Large intestine (tissue), 3 donors: ENCODE results near the gene SAYSD1. TPM values are rescaled to one million over a fixed set of nuclear protein-coding genes. Genes with fewer than 3 reads are reported as not detected.
A peak's percentile ranks its signal among the peaks of the same experiment; 100 is the strongest.

ENCODE experiments used
- DNase-seq, 2 donors: peaks; one replicate each; pipeline versions ENCODE4 v3.0.0 to v3.0.0-alpha.2; 2013
- H3K27ac ChIP-seq: one replicate; pipeline ENCODE4 v1.5.1; 2013; ENCODE audit warnings: low read length
- H3K27me3 ChIP-seq: 2 replicates; pipeline ENCODE4 v1.6.1; 2013; ENCODE audit warnings: low read length; ENCODE audit not compliant: control insufficient read depth, insufficient read depth
- H3K36me3 ChIP-seq: 2 replicates; pipeline ENCODE4 v1.6.1; 2013; ENCODE audit warnings: low read length; ENCODE audit not compliant: control insufficient read depth, insufficient read depth
- H3K4me1 ChIP-seq: one replicate; pipeline ENCODE4 v1.6.1; 2013; ENCODE audit warnings: low read length; ENCODE audit not compliant: control insufficient read depth, insufficient read depth
- H3K4me3 ChIP-seq: one replicate; pipeline ENCODE4 v1.5.1; 2013; ENCODE audit warnings: low read length
- H3K9me3 ChIP-seq: one replicate; pipeline ENCODE4 v1.6.1; 2013; ENCODE audit warnings: mild to moderate bottlenecking, low read depth, low read length, moderate library complexity; ENCODE audit not compliant: control insufficient read depth
- WGBS: methylation state at CpG from one replicate; pipeline ENCODE4 v1.1.5; 2013; ENCODE audit warnings: low lambda C conversion rate; ENCODE audit not compliant: insufficient coverage; 5-methylcytosine and 5-hydroxymethylcytosine counted together
- polyA plus RNA-seq: library from polyadenylated mRNA; unstranded; fragments of 120-200 nt; gene quantifications from one replicate; pipeline ENCODE4 v1.2.1, GENCODE V29; 2013

The SAYSD1 gene
- polyA plus RNA-seq, 1 donor, result 18.6 TPM

DNA sequence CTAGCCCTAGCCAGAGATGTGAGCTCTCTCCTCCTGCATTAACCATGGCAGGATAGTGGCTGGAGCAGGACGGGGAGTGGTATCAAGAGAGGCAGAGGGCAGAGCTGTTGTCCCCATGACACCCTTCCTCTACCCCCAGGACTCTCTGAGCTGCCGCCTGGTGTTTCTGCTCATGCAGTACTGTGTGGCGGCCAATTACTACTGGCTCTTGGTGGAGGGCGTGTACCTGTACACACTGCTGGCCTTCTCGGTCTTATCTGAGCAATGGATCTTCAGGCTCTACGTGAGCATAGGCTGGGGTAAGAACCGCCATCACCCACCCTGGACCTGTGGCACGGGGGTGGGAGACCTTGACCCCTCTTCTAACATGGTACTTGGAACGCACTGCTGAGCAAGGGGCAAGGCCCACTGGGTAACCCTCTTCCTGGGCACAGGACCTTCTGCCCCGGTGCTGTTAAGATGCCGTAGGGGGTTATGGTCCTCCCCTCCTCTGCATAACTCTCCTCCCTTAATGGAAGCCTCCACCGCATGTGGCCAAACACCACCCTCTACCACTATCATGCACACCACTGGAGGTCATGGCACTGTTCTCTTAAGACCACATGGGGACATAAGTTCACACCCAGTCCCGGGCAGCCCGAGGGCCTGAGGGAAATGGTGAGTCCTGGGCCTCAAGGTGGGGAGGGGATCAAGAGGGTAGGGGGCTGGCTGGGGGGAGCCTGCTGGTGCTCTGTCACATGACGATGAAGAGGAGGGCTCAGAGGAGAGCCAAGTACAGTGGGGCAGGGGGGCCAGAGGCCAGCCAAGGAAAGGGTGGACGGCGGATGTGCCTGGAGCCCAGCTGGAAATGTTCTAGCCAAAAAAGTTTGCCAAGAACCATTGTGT lies 41.3 kb downstream of the SAYSD1 start:
- WGBS, result no CpG with 5 or more reads among the region's 17 CpGs
- Histone ChIP-seq H3K27me3 (no peaks in the 10 kb centered on the region), H3K4me3 (no peak overlapping the region), H3K9me3 (no peaks in the 10 kb centered on the region), H3K27ac (no peak overlapping the region), H3K36me3 (no peaks in the 10 kb centered on the region), H3K4me1 (no peaks in the 10 kb centered on the region)
- DNase-seq, result no peak

DNA sequence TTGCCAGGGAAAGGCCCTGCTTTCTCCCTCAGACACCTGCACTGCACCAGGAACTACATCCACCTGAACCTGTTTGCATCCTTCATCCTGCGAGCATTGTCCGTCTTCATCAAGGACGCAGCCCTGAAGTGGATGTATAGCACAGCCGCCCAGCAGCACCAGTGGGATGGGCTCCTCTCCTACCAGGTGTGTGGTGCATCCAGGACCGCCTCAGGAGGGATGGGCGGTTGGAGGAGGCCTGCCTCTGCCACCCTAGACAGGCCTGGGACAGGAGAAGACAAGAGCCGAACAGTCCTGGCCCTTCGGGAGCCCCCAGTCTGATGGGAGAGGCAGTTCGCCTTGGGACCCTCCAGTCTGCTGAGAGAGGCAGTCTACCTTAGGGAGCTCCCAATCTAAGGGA lies 42.2 kb downstream of the SAYSD1 start:
- H3K27me3 ChIP-seq, result no peaks in the 10 kb centered on the region
- H3K27ac ChIP-seq, result no peak overlapping the region
- H3K4me1 ChIP-seq, result no peaks in the 10 kb centered on the region
- no peaks in the 10 kb centered on the region for H3K36me3 ChIP-seq
- no peak overlapping the region for H3K4me3 ChIP-seq
- DNase-seq, result no peak
- no peaks in the 10 kb centered on the region for H3K9me3 ChIP-seq
- no CpG with 5 or more reads among the region's 9 CpGs for WGBS

DNA sequence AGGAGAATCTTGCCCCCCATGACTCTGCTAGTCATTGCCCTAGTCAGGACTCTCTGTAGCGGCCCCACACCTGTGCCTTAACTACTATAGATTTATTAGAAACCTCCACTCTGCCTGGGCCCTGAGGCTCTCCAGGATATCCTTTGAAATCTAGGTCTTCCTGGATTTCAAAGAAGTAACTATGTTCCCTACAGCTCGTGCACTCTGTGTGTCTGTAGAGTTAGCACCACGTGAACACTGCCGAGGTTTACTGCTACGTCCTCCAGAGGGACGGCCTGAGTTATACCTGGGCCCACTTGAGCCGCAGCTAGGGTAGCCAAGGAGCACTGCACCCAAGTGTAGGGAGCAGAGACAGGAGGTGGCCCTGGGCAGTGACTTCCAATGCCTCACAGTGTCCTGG lies 46.6 kb downstream of the SAYSD1 start:
- WGBS, result no CpG with 5 or more reads among the region's 7 CpGs
- H3K27me3 ChIP-seq, result no peaks in the 10 kb centered on the region
- no peak for DNase-seq
- no peak overlapping the region for H3K27ac ChIP-seq
- no peaks in the 10 kb centered on the region for H3K9me3 ChIP-seq
- peaks cover 14% of the 10 kb centered on the region for H3K4me1 ChIP-seq
- H3K36me3 ChIP-seq, result no peaks in the 10 kb centered on the region
- H3K4me3 ChIP-seq, result no peak overlapping the region

DNA sequence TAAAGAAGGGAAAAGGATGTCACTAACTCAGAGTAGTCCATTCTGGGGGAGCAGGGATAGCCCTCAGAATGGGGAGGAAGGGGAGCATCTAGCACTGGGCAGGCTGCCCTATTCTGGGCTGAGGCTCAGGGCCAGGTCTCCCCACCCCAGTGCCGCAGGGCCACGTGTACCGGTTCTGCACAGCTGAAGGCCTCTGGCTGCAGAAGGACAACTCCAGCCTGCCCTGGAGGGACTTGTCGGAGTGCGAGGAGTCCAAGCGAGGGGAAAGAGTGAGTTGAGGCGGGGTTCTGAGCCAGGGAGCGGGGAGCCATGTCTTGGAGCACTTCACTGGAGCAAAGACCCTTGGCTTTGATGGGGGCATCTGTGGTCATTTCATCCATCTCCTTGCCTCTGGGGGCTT lies 49.4 kb downstream of the SAYSD1 start:
- no CpG with 5 or more reads among the region's 8 CpGs for WGBS
- Histone ChIP-seq H3K36me3 (no peaks in the 10 kb centered on the region), H3K27me3 (no peaks in the 10 kb centered on the region), H3K9me3 (no peaks in the 10 kb centered on the region), H3K4me1 (peaks cover 42% of the 10 kb centered on the region), H3K27ac (no peak overlapping the region), H3K4me3 (no peak overlapping the region)
- DNase-seq, result no peak

DNA sequence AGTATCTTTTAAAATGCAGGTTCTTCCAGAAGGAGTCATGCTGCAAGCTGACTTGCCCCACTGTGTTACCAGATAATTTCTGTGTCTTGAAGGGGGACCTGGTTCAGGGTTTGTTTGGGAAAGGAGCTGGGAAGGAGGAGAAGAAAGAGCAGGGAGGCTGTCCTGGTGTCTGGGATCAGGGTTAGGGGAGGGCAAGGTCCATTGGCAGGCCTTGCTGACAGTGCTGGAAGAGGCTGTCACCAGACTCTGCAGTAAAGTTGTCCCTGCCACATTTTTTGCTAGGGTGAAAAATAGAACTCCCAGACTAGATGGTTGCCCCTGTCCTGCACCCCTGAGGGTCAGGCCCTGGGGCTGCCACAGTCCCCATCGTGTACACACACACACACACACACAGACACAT lies 51.5 kb downstream of the SAYSD1 start:
- H3K9me3 ChIP-seq, result no peaks in the 10 kb centered on the region
- H3K27ac ChIP-seq, result peak overlapping the region; percentile 70
- peak; percentile 68 to 82 for DNase-seq
- no CpG with 5 or more reads among the region's 1 CpG for WGBS
- peaks cover 50% of the 10 kb centered on the region for H3K4me1 ChIP-seq
- H3K27me3 ChIP-seq, result no peaks in the 10 kb centered on the region
- H3K36me3 ChIP-seq, result no peaks in the 10 kb centered on the region
- H3K4me3 ChIP-seq, result no peak overlapping the region

DNA sequence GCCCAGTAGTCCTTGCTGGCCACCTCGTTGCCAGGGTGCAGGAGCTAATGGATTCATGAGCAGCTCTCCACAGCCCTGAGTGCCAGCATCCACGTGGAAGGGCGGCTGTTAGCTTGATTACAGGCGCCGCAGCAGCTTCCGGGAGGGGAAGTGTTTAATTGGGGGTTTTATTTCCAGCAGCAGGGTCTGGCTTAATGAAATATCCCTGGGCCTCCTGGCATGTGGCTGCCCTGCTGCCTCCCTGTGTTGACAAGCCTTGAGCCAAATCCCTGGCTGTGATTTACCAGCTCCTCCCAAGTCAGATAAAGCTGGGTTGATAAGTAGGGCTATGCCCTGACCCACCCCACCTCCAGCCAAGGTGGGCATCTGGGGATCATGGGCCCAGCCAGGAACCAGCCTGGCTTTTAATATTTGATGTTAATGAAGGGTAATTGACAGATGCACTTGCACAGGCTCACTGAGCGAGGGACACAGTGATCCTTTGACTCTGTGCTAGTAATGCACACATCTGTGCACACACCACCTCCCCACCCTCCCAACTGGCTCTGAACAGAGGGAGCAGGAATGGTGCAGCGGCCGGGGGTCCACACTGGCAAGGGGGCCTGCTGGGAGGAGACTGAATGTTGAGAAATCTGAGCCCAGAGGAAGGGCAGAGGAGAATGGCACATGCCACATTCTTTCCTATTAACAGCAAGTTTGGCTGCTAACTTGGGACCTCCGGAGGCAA lies 52.8 kb downstream of the SAYSD1 start:
- no CpG with 5 or more reads among the region's 10 CpGs for WGBS
- Histone ChIP-seq H3K36me3 (no peaks in the 10 kb centered on the region), H3K9me3 (no peaks in the 10 kb centered on the region), H3K4me3 (no peak overlapping the region), H3K27ac (no peak overlapping the region), H3K27me3 (no peaks in the 10 kb centered on the region), H3K4me1 (peaks cover 50% of the 10 kb centered on the region)
- no peak for DNase-seq

DNA sequence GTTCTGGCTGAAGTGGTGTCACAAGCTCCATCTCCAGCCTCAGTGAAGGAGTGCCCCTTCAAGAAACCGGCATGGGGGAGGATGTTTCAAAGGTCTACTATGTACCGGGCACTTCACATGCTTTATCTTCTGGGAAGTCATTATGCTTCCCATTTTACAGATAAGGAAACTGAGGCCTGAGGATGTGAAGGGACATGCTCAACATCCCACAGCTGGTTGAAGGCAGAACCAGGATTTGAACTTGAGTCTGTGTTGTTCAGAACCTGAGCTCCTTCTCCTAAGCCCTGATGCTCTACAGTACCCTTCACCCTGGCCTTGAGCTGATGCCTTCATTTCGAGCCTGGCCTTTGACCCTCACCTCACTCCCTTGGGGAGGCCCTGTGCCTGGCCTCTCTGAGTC lies 53.4 kb downstream of the SAYSD1 start:
- no CpG with 5 or more reads among the region's 3 CpGs for WGBS
- no peak for DNase-seq
- no peaks in the 10 kb centered on the region for H3K27me3 ChIP-seq
- H3K36me3 ChIP-seq, result no peaks in the 10 kb centered on the region
- no peak overlapping the region for H3K4me3 ChIP-seq
- H3K4me1 ChIP-seq, result peaks cover 50% of the 10 kb centered on the region
- H3K27ac ChIP-seq, result no peak overlapping the region
- H3K9me3 ChIP-seq, result no peaks in the 10 kb centered on the region

DNA sequence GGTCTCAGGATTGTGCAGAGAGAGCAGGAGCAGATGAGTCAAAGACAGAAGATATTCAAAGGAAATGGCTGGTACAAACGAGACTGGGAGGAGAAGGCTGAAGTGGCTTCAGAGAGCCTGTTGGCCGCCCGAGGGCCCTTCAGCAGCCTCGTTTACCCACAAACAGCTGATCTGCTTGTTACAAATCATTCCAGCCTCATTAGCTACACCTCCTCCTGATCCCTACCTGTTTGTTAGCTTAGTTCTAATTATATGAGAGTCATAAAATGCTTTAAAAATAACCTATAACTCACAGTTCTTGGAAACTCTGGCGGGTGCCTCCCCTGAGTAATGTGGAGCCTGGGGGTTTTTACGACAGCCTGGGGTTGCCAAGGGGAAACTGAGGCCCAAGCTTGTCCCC lies 53.8 kb downstream of the SAYSD1 start:
- H3K27ac ChIP-seq, result no peak overlapping the region
- no peaks in the 10 kb centered on the region for H3K27me3 ChIP-seq
- no peaks in the 10 kb centered on the region for H3K36me3 ChIP-seq
- 20% methylated on average over 1 of the region's 6 CpGs for WGBS
- DNase-seq, result peak; percentile 17 to 53
- H3K4me1 ChIP-seq, result peaks cover 50% of the 10 kb centered on the region
- no peak overlapping the region for H3K4me3 ChIP-seq
- no peaks in the 10 kb centered on the region for H3K9me3 ChIP-seq

DNA sequence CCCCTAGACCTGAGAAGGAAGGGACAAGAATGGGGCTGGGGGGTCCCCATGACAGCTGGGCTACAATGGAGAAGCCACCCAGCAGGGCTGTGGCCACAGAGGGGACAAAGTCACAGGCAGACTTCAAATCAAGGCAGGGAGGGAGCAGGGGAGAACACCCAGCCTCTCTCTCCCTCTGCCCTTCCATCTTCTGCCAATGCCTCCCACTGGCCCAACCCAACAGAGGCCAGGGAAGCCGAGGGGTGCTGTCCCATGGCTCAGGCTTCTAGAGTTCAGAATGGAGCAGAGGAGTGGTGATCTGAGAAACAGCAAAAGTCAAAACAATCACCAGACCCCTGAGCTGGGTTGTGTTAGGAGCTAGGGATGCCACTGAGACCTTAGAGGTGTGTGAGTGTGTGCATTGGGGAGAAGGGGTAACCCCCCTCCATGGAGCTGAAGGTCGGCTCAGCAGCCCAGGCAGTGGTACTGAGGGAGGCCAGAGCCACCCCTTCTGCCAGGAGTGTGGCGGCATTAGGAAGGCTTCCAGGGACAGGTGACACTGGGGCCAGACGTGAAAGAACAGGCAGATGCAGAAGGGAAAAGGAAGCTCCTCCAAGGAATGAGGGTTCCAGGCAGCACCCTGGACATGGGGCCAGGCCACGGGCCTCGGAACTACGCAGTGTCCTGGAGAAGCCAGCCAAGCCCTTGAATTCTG lies 54.4 kb downstream of the SAYSD1 start:
- WGBS, result no CpG with 5 or more reads among the region's 7 CpGs
- H3K36me3 ChIP-seq, result no peaks in the 10 kb centered on the region
- H3K27me3 ChIP-seq, result no peaks in the 10 kb centered on the region

DNA sequence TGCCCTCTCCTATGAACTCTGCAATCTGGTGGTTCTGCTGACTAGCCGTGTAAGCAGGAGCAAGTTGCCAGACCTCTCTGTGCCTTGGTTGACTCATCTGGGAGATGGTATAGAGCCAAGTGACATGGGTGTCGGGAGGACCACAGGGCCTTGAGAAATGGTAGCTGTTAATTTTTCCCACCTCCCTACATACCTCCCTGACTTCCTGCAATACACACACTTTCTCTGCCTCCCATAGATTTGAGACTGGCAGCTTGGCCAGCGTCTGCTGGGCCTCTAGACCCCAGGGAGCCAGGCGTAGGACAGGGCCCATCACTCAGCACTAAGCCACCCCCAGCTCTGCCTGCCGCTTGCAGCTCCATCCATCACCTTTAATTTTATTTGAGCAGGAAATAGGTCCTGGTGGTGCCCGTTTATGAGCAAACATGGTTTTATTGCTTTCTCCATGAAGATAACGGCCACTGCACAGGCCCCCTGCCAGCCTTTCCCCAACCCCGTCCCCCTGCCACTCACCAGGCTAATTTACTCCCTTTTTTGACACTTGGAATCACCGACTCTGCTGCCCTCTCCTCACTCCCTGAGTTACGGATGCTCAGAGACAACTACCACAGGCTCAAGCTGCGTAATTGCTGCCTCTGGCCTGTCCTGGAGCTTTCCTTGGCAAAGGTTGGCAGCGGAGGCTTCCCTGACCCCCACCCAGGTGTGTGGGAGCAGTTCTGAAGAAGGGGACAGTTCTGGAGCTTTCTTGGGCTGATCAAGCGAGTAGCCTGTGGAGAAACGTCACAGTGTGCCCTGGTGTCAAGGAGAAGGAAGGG lies 55.3 kb downstream of the SAYSD1 start:
- WGBS, result 83% methylated on average over 1 of the region's 14 CpGs
- H3K27me3 ChIP-seq, result no peaks in the 10 kb centered on the region

More for the DNA sequence above, 54.4 kb downstream of the SAYSD1 start:
- peaks cover 50% of the 10 kb centered on the region for H3K4me1 ChIP-seq
- no peaks in the 10 kb centered on the region for H3K9me3 ChIP-seq
- no peak overlapping the region for H3K4me3 ChIP-seq
- H3K27ac ChIP-seq, result no peak overlapping the region
- no peak for DNase-seq

More for the DNA sequence above, 55.3 kb downstream of the SAYSD1 start:
- H3K9me3 ChIP-seq, result no peaks in the 10 kb centered on the region
- H3K4me3 ChIP-seq, result no peak overlapping the region
- no peak for DNase-seq
- no peaks in the 10 kb centered on the region for H3K36me3 ChIP-seq
- H3K4me1 ChIP-seq, result peaks cover 53% of the 10 kb centered on the region
- H3K27ac ChIP-seq, result no peak overlapping the region
